ENCODE measurements around the gene PTH1R.

Gene PTH1R

GRCh38 chr3:46935989-46936558 lies 58.6 kb downstream of the PTH1R start:
- TF ChIP-seq EGR1 (IDR thresholded peaks at IDR 0.05) (no peak), CREB1 (IDR thresholded peaks at IDR 0.05; ENCODE audit: low read depth) (no peak), MAX (IDR thresholded peaks at IDR 0.05) (no peak), USF1 (IDR thresholded peaks at IDR 0.05) (no peak), TEAD4 (IDR thresholded peaks at IDR 0.05) (no peak), CEBPB (IDR thresholded peaks at IDR 0.05) (no peak), NFIC (IDR thresholded peaks at IDR 0.05) (no peak), TCF12 (IDR thresholded peaks at IDR 0.05; ENCODE audit: low read depth) (no peak), FOXM1 (IDR thresholded peaks at IDR 0.05; ENCODE audit: borderline replicate concordance, low read depth) (no peak), ZBTB7A (IDR thresholded peaks at IDR 0.05; ENCODE audit: low read depth) (no peak), REST (IDR thresholded peaks at IDR 0.05; ENCODE audit: low read depth) (no peak), EP300 (IDR thresholded peaks at IDR 0.05; ENCODE audit: borderline replicate concordance) (no peak), RAD21 (IDR thresholded peaks at IDR 0.05; ENCODE audit: low read depth) (no peak), YY1 (IDR thresholded peaks at IDR 0.05; ENCODE audit: low read depth) (no peak), TAF1 (IDR thresholded peaks at IDR 0.05; ENCODE audit: low read depth) (no peak)

- TF ChIP-seq EP300 (IDR thresholded peaks at IDR 0.05; ENCODE audit: borderline replicate concordance) (no peak), MAX (IDR thresholded peaks at IDR 0.05) (no peak), ZBTB7A (IDR thresholded peaks at IDR 0.05; ENCODE audit: low read depth) (no peak), REST (IDR thresholded peaks at IDR 0.05; ENCODE audit: low read depth) (no peak), YY1 (IDR thresholded peaks at IDR 0.05; ENCODE audit: low read depth) (no peak), USF1 (IDR thresholded peaks at IDR 0.05) (no peak), EGR1 (IDR thresholded peaks at IDR 0.05) (no peak), CREB1 (IDR thresholded peaks at IDR 0.05; ENCODE audit: low read depth) (no peak), FOXM1 (IDR thresholded peaks at IDR 0.05; ENCODE audit: borderline replicate concordance, low read depth) (no peak), TEAD4 (IDR thresholded peaks at IDR 0.05) (no peak), NFIC (IDR thresholded peaks at IDR 0.05) (no peak), CEBPB (IDR thresholded peaks at IDR 0.05) (no peak), RAD21 (IDR thresholded peaks at IDR 0.05; ENCODE audit: low read depth) (no peak), TAF1 (IDR thresholded peaks at IDR 0.05; ENCODE audit: low read depth) (no peak)
Observed at GRCh38 chr3:46936733-46937250, 59.3 kb downstream of the PTH1R start.

GRCh38 chr3:46938118-46938517 lies 60.6 kb downstream of the PTH1R start:
- no peak for TF ChIP-seq FOXM1 (IDR thresholded peaks at IDR 0.05; ENCODE audit: borderline replicate concordance, low read depth)
- TF ChIP-seq USF1 (IDR thresholded peaks at IDR 0.05) = no peak
- TF ChIP-seq TEAD4 (IDR thresholded peaks at IDR 0.05) = no peak
- no peak for TF ChIP-seq REST (IDR thresholded peaks at IDR 0.05; ENCODE audit: low read depth)
- TF ChIP-seq EP300 (IDR thresholded peaks at IDR 0.05; ENCODE audit: borderline replicate concordance) = no peak
- TF ChIP-seq MAX (IDR thresholded peaks at IDR 0.05) = no peak
- TF ChIP-seq CREB1 (IDR thresholded peaks at IDR 0.05; ENCODE audit: low read depth) = no peak
- no peak for TF ChIP-seq TAF1 (IDR thresholded peaks at IDR 0.05; ENCODE audit: low read depth)
- no peak for TF ChIP-seq RAD21 (IDR thresholded peaks at IDR 0.05; ENCODE audit: low read depth)
- no peak for TF ChIP-seq TCF12 (IDR thresholded peaks at IDR 0.05; ENCODE audit: low read depth)
- no peak for TF ChIP-seq NFIC (IDR thresholded peaks at IDR 0.05)
- TF ChIP-seq CEBPB (IDR thresholded peaks at IDR 0.05) = no peak
- TF ChIP-seq EGR1 (IDR thresholded peaks at IDR 0.05) = no peak
- no peak for TF ChIP-seq YY1 (IDR thresholded peaks at IDR 0.05; ENCODE audit: low read depth)

Data from Ishikawa (cell line).